ENCODE measurements around the gene ZBTB7C. TPM values are rescaled to one million over a fixed set of nuclear protein-coding genes. Genes with fewer than 3 reads are reported as not detected.

The ZBTB7C gene
- total RNA-seq, 1 experiment from 2014 or later = 0.33 TPM

DNA sequence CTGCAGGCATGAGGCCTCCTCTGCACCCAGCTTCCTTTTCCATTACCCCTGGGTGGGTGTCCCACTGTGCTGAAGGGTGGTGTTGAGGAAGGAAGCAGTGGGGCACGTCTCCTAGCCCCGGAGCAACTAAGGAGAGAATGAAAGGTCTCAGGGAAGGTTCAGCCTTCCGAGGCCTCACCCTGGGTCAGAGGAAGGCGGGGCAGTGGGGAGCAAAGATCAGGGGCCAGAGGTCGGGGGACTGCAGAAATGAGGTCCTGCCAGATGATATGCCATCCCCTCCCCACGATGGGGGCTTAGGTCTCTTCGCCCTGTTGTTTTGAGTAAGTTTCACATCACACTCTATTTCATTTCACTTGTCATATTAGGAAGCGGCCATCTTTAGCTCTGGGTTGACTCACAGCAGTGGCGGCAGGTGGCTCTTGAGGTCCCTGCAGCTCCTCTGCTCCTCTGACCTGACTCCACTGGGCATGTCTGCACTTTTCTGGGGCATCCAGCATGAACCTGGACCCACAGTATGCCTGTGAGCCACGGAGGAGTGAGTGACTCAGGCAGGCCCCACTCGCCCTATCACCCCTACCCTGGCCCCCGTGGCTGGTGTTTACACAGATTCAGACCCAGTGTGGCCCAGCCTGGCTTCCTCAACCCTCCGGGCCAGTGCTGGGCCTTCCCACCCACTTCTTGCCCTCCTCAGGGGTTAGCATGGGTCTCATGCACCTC lies 325.0 kb downstream of the ZBTB7C start:
- no peak overlapping the region for H3K56ac ChIP-seq (ENCODE audit: insufficient read length, low read depth, low read length)
- peaks cover 12 to 18% of the 10 kb centered on the region in 2 experiments for H3K4me1 Mint-ChIP-seq
- H3K14ac ChIP-seq (ENCODE audit: insufficient read depth, low read length) = no peak overlapping the region
- no peaks in the 10 kb centered on the region for H4K20me1 ChIP-seq (ENCODE audit: control insufficient read depth, insufficient read depth, insufficient read length)
- no peaks in the 10 kb centered on the region for H3K9me3 ChIP-seq (ENCODE audit: control insufficient read depth, low read depth, low read length)
- H3K27ac ChIP-seq (ENCODE audit: insufficient read length, low read depth, low read length) = no peak overlapping the region
- H3K27ac Mint-ChIP-seq = no peak overlapping the region
- H4K5ac ChIP-seq (ENCODE audit: insufficient read length, low read depth, low read length) = no peak overlapping the region
- no peak overlapping the region for H2BK120ac ChIP-seq (ENCODE audit: low read depth, low read length, poor library complexity, severe bottlenecking)
- no peaks in the 10 kb centered on the region; a peak in 1 of 7 replicates for H3K36me3 Mint-ChIP-seq (ENCODE audit: insufficient read depth in 1 of 3, low read depth in 3 of 3)
- H3K79me1 ChIP-seq (ENCODE audit: insufficient read depth, low read depth, low read length, poor library complexity, severe bottlenecking) = no peaks in the 10 kb centered on the region
- H3K27me3 ChIP-seq (ENCODE audit: insufficient read depth, low read length) = no peaks in the 10 kb centered on the region; the same call in 1 of the 2 replicates
- no peak overlapping the region for H4K8ac ChIP-seq (replicated peaks; ENCODE audit: insufficient read length, low read depth, low read length)
- no peaks in the 10 kb centered on the region for H3K9me3 Mint-ChIP-seq
- no peaks in the 10 kb centered on the region for H3K79me2 ChIP-seq (ENCODE audit: insufficient read depth, low read length)
- TF ChIP-seq, protein P1, sequence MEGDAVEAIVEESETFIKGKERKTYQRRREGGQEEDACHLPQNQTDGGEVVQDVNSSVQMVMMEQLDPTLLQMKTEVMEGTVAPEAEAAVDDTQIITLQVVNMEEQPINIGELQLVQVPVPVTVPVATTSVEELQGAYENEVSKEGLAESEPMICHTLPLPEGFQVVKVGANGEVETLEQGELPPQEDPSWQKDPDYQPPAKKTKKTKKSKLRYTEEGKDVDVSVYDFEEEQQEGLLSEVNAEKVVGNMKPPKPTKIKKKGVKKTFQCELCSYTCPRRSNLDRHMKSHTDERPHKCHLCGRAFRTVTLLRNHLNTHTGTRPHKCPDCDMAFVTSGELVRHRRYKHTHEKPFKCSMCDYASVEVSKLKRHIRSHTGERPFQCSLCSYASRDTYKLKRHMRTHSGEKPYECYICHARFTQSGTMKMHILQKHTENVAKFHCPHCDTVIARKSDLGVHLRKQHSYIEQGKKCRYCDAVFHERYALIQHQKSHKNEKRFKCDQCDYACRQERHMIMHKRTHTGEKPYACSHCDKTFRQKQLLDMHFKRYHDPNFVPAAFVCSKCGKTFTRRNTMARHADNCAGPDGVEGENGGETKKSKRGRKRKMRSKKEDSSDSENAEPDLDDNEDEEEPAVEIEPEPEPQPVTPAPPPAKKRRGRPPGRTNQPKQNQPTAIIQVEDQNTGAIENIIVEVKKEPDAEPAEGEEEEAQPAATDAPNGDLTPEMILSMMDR (conservative IDR thresholded peaks at IDR 0.05) = no peak
- H2BK15ac ChIP-seq (ENCODE audit: low read depth, low read length) = no peak overlapping the region
- no peak for DNase-seq
- H3K23me2 ChIP-seq (ENCODE audit: insufficient read length, low read depth, low read length, poor library complexity, severe bottlenecking) = no peaks in the 10 kb centered on the region
- no peak overlapping the region for H3K4me2 ChIP-seq (ENCODE audit: insufficient read depth, insufficient read length, low read length)
- H3K4ac ChIP-seq (ENCODE audit: low read depth, low read length) = no peak overlapping the region
- H3K23ac ChIP-seq (ENCODE audit: insufficient read length, low read depth, low read length) = no peak overlapping the region
- H3T11ph ChIP-seq (ENCODE audit: low read length) = no peak overlapping the region
- no peaks in the 10 kb centered on the region; the same call in 1 of the 2 replicates for H3K27me3 Mint-ChIP-seq (ENCODE audit: low read depth)
- H3K18ac ChIP-seq (ENCODE audit: insufficient read length, low read depth, low read length) = no peak overlapping the region
- H2BK12ac ChIP-seq (ENCODE audit: insufficient read length, low read depth, low read length) = no peak overlapping the region
- WGBS (ENCODE audit: extremely low coverage, insufficient read length, low lambda C conversion rate) = no CpG with 5 or more reads among the region's 13 CpGs
- no peak overlapping the region for H2BK5ac ChIP-seq (ENCODE audit: insufficient read length, low read length)
- peaks cover 6% of the 10 kb centered on the region; the same call in 1 of the 2 replicates for H3K4me1 ChIP-seq (ENCODE audit: insufficient read depth, low read length)
- no peak overlapping the region for H2AK5ac ChIP-seq (ENCODE audit: insufficient read length, low read length)
- no peak overlapping the region for H3K4me3 Mint-ChIP-seq
- H2BK20ac ChIP-seq (ENCODE audit: low read depth, low read length, poor library complexity, severe bottlenecking) = no peak overlapping the region
- no peak overlapping the region for H3K9ac ChIP-seq (ENCODE audit: extremely low read depth, insufficient read length, low read length)
- H4K91ac ChIP-seq (ENCODE audit: insufficient read length, low read depth, low read length) = no peak overlapping the region
- H2AFZ ChIP-seq (ENCODE audit: low read length) = no peak overlapping the region

Data from H9 (cell line).